IPS-18c (cell line): ENCODE data around the gene CD3E.

Source experiments
- H3K4me3 ChIP-seq: 2 replicates; pipeline ENCODE4 v1.7.0; 2013; ENCODE audit warnings: low read depth, mild to moderate bottlenecking, low read length, moderate library complexity; ENCODE audit not compliant: insufficient read depth
- H3K9me3 ChIP-seq: one replicate; pipeline ENCODE4 v1.6.1; 2013; ENCODE audit warnings: mild to moderate bottlenecking, low read length, moderate library complexity; ENCODE audit not compliant: control insufficient read depth, insufficient read depth

Gene CD3E

GRCh38 chr11:118312328-118312727 is 7.8 kb downstream of the CD3E start:
- no peak overlapping the region for H3K4me3 ChIP-seq
- H3K9me3 ChIP-seq, result no peaks in the 10 kb centered on the region

GRCh38 chr11:118313242-118313641 is 8.7 kb downstream of the CD3E start:
- no peaks in the 10 kb centered on the region for H3K9me3 ChIP-seq
- no peak overlapping the region for H3K4me3 ChIP-seq

- Histone ChIP-seq H3K4me3 (peak overlapping the region; percentile 36; the same call in 1 of the 2 replicates), H3K9me3 (no peaks in the 10 kb centered on the region)
Measured at GRCh38 chr11:118314988-118315411, 10.5 kb downstream of the CD3E start.

- Histone ChIP-seq H3K9me3 (no peaks in the 10 kb centered on the region), H3K4me3 (no peak overlapping the region)
Measured at GRCh38 chr11:118318124-118318523, 13.6 kb downstream of the CD3E start.

- Histone ChIP-seq H3K4me3 (no peak overlapping the region), H3K9me3 (no peaks in the 10 kb centered on the region)
Measured at GRCh38 chr11:118318581-118319336, 14.2 kb downstream of the CD3E start.

GRCh38 chr11:118319337-118319707 is 14.8 kb downstream of the CD3E start:
- Histone ChIP-seq H3K9me3 (no peaks in the 10 kb centered on the region), H3K4me3 (no peak overlapping the region)

GRCh38 chr11:118320515-118320914 is 16.0 kb downstream of the CD3E start:
- Histone ChIP-seq H3K4me3 (no peak overlapping the region), H3K9me3 (no peaks in the 10 kb centered on the region)

- Histone ChIP-seq H3K4me3 (no peak overlapping the region), H3K9me3 (no peaks in the 10 kb centered on the region)
Measured at GRCh38 chr11:118321386-118322082, 17.0 kb downstream of the CD3E start.

- no peak overlapping the region for H3K4me3 ChIP-seq
- H3K9me3 ChIP-seq, result no peaks in the 10 kb centered on the region
Measured at GRCh38 chr11:118322721-118323120, 18.2 kb downstream of the CD3E start.

- Histone ChIP-seq H3K9me3 (no peaks in the 10 kb centered on the region), H3K4me3 (no peak overlapping the region)
Measured at GRCh38 chr11:118325283-118325682, 20.8 kb downstream of the CD3E start.

- H3K9me3 ChIP-seq, result no peaks in the 10 kb centered on the region
- H3K4me3 ChIP-seq, result no peak overlapping the region
Measured at GRCh38 chr11:118328745-118329144, 24.2 kb downstream of the CD3E start.

- no peak overlapping the region for H3K4me3 ChIP-seq
- H3K9me3 ChIP-seq, result no peaks in the 10 kb centered on the region
Measured at GRCh38 chr11:118334745-118335144, 30.2 kb downstream of the CD3E start.

GRCh38 chr11:118338637-118339061 is 34.1 kb downstream of the CD3E start:
- no peak overlapping the region for H3K4me3 ChIP-seq
- no peaks in the 10 kb centered on the region for H3K9me3 ChIP-seq

- no peak overlapping the region for H3K4me3 ChIP-seq
- H3K9me3 ChIP-seq, result no peaks in the 10 kb centered on the region
Measured at GRCh38 chr11:118339281-118339961, 34.9 kb downstream of the CD3E start.

GRCh38 chr11:118340449-118340848 is 35.9 kb downstream of the CD3E start:
- Histone ChIP-seq H3K9me3 (no peaks in the 10 kb centered on the region), H3K4me3 (no peak overlapping the region)

GRCh38 chr11:118341261-118341660 is 36.7 kb downstream of the CD3E start:
- no peak overlapping the region for H3K4me3 ChIP-seq
- no peaks in the 10 kb centered on the region for H3K9me3 ChIP-seq

GRCh38 chr11:118341815-118342489 is 37.4 kb downstream of the CD3E start:
- Histone ChIP-seq H3K4me3 (no peak overlapping the region), H3K9me3 (no peaks in the 10 kb centered on the region)
